Panc1 (cell line): ENCODE results near the gene ITGA3.

Experiments used
- CTCF ChIP-seq: fragments of 450-650 bp; IDR thresholded peaks from 2 replicates; pipeline ENCODE4 v1.5.1; 2017; ENCODE audit warnings: mild to moderate bottlenecking
- POLR2AphosphoS5 ChIP-seq: IDR thresholded peaks from 2 replicates; pipeline ENCODE4 v1.6.1; 2012; ENCODE audit warnings: mild to moderate bottlenecking, low read depth, low read length, moderate library complexity
- REST ChIP-seq, 2 experiments: IDR thresholded peaks; 2 replicates each; pipeline ENCODE4 v1.6.1; 2011 to 2012; ENCODE audit warnings: low read depth in 2 of 2, control low read depth in 1 of 2, low read length in 1 of 2, mild to moderate bottlenecking in 1 of 2, moderate library complexity in 1 of 2; ENCODE audit not compliant: insufficient read depth in 1 of 2
- SIN3A ChIP-seq: IDR thresholded peaks from 2 replicates; pipeline ENCODE4 v1.6.1; 2012; ENCODE audit warnings: low read depth, mild to moderate bottlenecking, low read length, moderate library complexity, borderline replicate concordance; ENCODE audit not compliant: insufficient read depth
- TCF7L2 ChIP-seq: IDR thresholded peaks from 2 replicates; pipeline ENCODE4 v1.6.1; 2011; ENCODE audit warnings: mild to moderate bottlenecking, low read depth, low read length, inconsistent platforms

GRCh38 chr17:50015146-50015545 lies 40.8 kb upstream of the ITGA3 start:
- TF ChIP-seq CTCF (no peak), REST (IDR thresholded peaks at IDR 0.05; ENCODE audit: insufficient read depth in 1 of 2, low read depth in 2 of 2, low read length in 1 of 2) (no peak), SIN3A (no peak), TCF7L2 (no peak), POLR2AphosphoS5 (no peak)
